SK-N-SH (cell line): ENCODE data around the gene SDK1. TPM values are rescaled to one million over a fixed set of nuclear protein-coding genes. Genes with fewer than 3 reads are reported as not detected.

Experiments
- CTCF ChIA-PET: fragments of 300-600, 350-600 bp; formaldehyde crosslinking; extraction: SDS; loops from one replicate; lab custom pipeline; 2021; lab: Yijun Ruan, JAX
- POLR2A ChIA-PET: fragments of 350-600 bp; sonication (Branson Sonifier 250); formaldehyde crosslinking; extraction: SDS; loops from one replicate; lab custom pipeline; 2020; ENCODE audit warnings: antibody characterized with exemption, inconsistent platforms; lab: Yijun Ruan, JAX
- DNase-seq: peaks from one replicate; pipeline ENCODE4 v3.0.0; 2012
- H2AFZ ChIP-seq: fragments of 200-600 bp; sonication (generic); 2 replicates; pipeline ENCODE4 v1.8.1; 2016; ENCODE audit warnings: antibody characterized with exemption, mild to moderate bottlenecking, low read depth
- H3F3A ChIP-seq: fragments of 200-600 bp; sonication (generic); replicated peaks from 2 replicates; pipeline ENCODE3; 2016; ENCODE audit warnings: antibody characterized with exemption, mild to moderate bottlenecking; ENCODE audit not compliant: insufficient read depth
- H3K27ac ChIP-seq, 2 experiments: fragments of 200-500 bp in 1 of 2; fragments of 200-600 bp in 1 of 2; sonication (Bioruptor generic) in 1 of 2; sonication (generic), shearing (Covaris generic) in 1 of 2; 2 replicates each; pipeline versions ENCODE4 v1.5.1 to v1.6.1; 2014 to 2016; ENCODE audit warnings: low read depth in 2 of 2, inconsistent platforms in 1 of 2, low read length in 1 of 2, mild to moderate bottlenecking in 1 of 2, mixed read lengths in 1 of 2
- H3K27me3 ChIP-seq: fragments of 200-600 bp; sonication (generic), shearing (Covaris generic); 2 replicates; pipeline ENCODE4 v1.6.1; 2016; ENCODE audit warnings: mixed run types; ENCODE audit not compliant: insufficient read depth
- H3K36me3 ChIP-seq, 2 experiments: fragments of 200-500 bp in 1 of 2; fragments of 200-600 bp in 1 of 2; sonication (Bioruptor generic) in 1 of 2; sonication (generic) in 1 of 2; replicated peaks in 1 of 2; 2 replicates each; pipeline versions ENCODE3 to v1.5.1; 2014 to 2016; ENCODE audit warnings: low read length in 1 of 2, mild to moderate bottlenecking in 1 of 2; ENCODE audit not compliant: insufficient read depth in 2 of 2, control insufficient read depth in 1 of 2
- H3K4me1 ChIP-seq, 2 experiments: fragments of 200-500 bp in 1 of 2; fragments of 200-600 bp in 1 of 2; sonication (Bioruptor generic) in 1 of 2; sonication (generic), shearing (Covaris generic) in 1 of 2; 2 replicates each; pipeline versions ENCODE4 v1.5.1 to v1.6.1; 2014 to 2016; ENCODE audit warnings: low read depth in 1 of 2, low read length in 1 of 2, mixed run types in 1 of 2; ENCODE audit not compliant: insufficient read depth in 2 of 2, control insufficient read depth in 1 of 2
- H3K4me2 ChIP-seq: fragments of 200-600 bp; sonication (generic), shearing (Covaris generic); 2 replicates; pipeline ENCODE4 v1.6.1; 2017; ENCODE audit warnings: mixed run types
- H3K4me3 ChIP-seq, 2 experiments: fragments of 200-500 bp in 1 of 2; fragments of 200-600 bp in 1 of 2; sonication (Bioruptor generic) in 1 of 2; sonication (generic), shearing (Covaris generic) in 1 of 2; 2 replicates each; pipeline versions ENCODE4 v1.5.1 to v1.8.1; 2014 to 2016; ENCODE audit warnings: low read depth in 2 of 2, inconsistent platforms in 1 of 2, low read length in 1 of 2, mild to moderate bottlenecking in 1 of 2, mixed read lengths in 1 of 2, moderate library complexity in 1 of 2
- H3K79me2 ChIP-seq: fragments of 200-600 bp; sonication (generic); 2 replicates; pipeline ENCODE4 v1.8.1; 2017; ENCODE audit warnings: mild to moderate bottlenecking; ENCODE audit not compliant: insufficient read depth
- H3K9ac ChIP-seq: fragments of 200-600 bp; sonication (generic); 2 replicates; pipeline ENCODE4 v1.6.1; 2017; ENCODE audit warnings: mixed run types
- H3K9me2 ChIP-seq: fragments of 200-600 bp; sonication (generic); 2 replicates; pipeline ENCODE4 v1.6.1; 2017; ENCODE audit warnings: mixed run types
- H3K9me3 ChIP-seq: fragments of 200-600 bp; sonication (generic); 2 replicates; pipeline ENCODE4 v1.6.1; 2017; ENCODE audit warnings: mixed run types, mild to moderate bottlenecking, moderate library complexity
- H4K20me1 ChIP-seq: fragments of 200-600 bp; sonication (generic); 2 replicates; pipeline ENCODE4 v1.6.1; 2017; ENCODE audit warnings: mild to moderate bottlenecking, mixed run types; ENCODE audit not compliant: insufficient read depth
- ELF1 ChIP-seq: IDR thresholded peaks from 2 replicates; pipeline ENCODE4 v1.4.0; 2012
- EP300 ChIP-seq, 2 experiments: IDR thresholded peaks; 2 replicates each; pipeline versions ENCODE4 v1.4.0 to v1.6.1; 2012; ENCODE audit warnings: borderline replicate concordance in 1 of 2, low read depth in 1 of 2, low read length in 1 of 2
- EZH2phosphoT487 ChIP-seq: fragments of 200-600 bp; sonication (generic); IDR thresholded peaks from 2 replicates; pipeline ENCODE4 v1.6.1; 2017; ENCODE audit warnings: low read depth, mixed run types, mild to moderate bottlenecking, antibody characterized with exemption, moderate library complexity, borderline replicate concordance
- FOSL2 ChIP-seq: IDR thresholded peaks from 2 replicates; pipeline ENCODE4 v1.4.0; 2012; ENCODE audit warnings: low read depth, mild to moderate bottlenecking, moderate library complexity, borderline replicate concordance
- FOXJ3 ChIP-seq: sonication (generic); formaldehyde crosslinking; IDR thresholded peaks from 2 replicates; pipeline ENCODE4 v1.5.1; 2020; ENCODE audit warnings: mild to moderate bottlenecking, missing genetic modification reagents
- FOXM1 ChIP-seq: IDR thresholded peaks from 2 replicates; pipeline ENCODE4 v1.4.0; 2012; ENCODE audit warnings: low read depth, mild to moderate bottlenecking
- GABPA ChIP-seq: IDR thresholded peaks from 2 replicates; pipeline ENCODE4 v1.4.0; 2012; ENCODE audit warnings: low read depth, mild to moderate bottlenecking
- GATA2 ChIP-seq: sonication (generic); formaldehyde crosslinking; IDR thresholded peaks from 2 replicates; pipeline ENCODE4 v1.5.0; 2020; ENCODE audit warnings: mild to moderate bottlenecking, missing genetic modification reagents
- IRF3 ChIP-seq: fragments of 150-350 bp; IDR thresholded peaks from 2 replicates; pipeline ENCODE4 v1.6.1; 2016; ENCODE audit warnings: mild to moderate bottlenecking, low read depth, low read length
- MAX ChIP-seq: IDR thresholded peaks from 2 replicates; pipeline ENCODE4 v1.4.0; 2012; ENCODE audit warnings: low read depth
- MXI1 ChIP-seq: IDR thresholded peaks from 2 replicates; pipeline ENCODE4 v1.6.1; 2012; ENCODE audit warnings: mild to moderate bottlenecking, low read depth, low read length, improper control_type of control experiment
- NFIC ChIP-seq: IDR thresholded peaks from 2 replicates; pipeline ENCODE4 v1.4.0; 2012; ENCODE audit warnings: borderline replicate concordance
- NRF1 ChIP-seq: IDR thresholded peaks from 2 replicates; pipeline ENCODE4 v1.6.1; 2012; ENCODE audit warnings: low read depth, mild to moderate bottlenecking, low read length
- PBX3 ChIP-seq: IDR thresholded peaks from 2 replicates; pipeline ENCODE4; 2012
- RXRA ChIP-seq: IDR thresholded peaks from 2 replicates; pipeline ENCODE4 v1.4.0; 2012; ENCODE audit warnings: low read depth, mild to moderate bottlenecking, borderline replicate concordance
- SMC3 ChIP-seq: IDR thresholded peaks from 2 replicates; pipeline ENCODE4 v1.6.1; 2012; ENCODE audit warnings: low read depth, low read length, improper control_type of control experiment
- TAF1 ChIP-seq: IDR thresholded peaks from 2 replicates; pipeline ENCODE4 v1.6.1; 2012; ENCODE audit warnings: low read depth, mild to moderate bottlenecking, low read length, moderate library complexity, borderline replicate concordance
- TCF12 ChIP-seq: IDR thresholded peaks from 2 replicates; pipeline ENCODE4 v1.4.0; 2012
- USF2 ChIP-seq: fragments of 150-350 bp; IDR thresholded peaks from 2 replicates; pipeline ENCODE4 v1.6.1; 2017; ENCODE audit warnings: antibody characterized with exemption, low read length, low read depth, borderline replicate concordance
- YY1 ChIP-seq: IDR thresholded peaks from 2 replicates; pipeline ENCODE4 v1.4.0; 2012; ENCODE audit warnings: low read depth, mild to moderate bottlenecking
- WGBS: methylation state at CpG from one replicate; pipeline ENCODE4 v1.1.6; 2017; ENCODE audit warnings: low lambda C conversion rate; 5-methylcytosine and 5-hydroxymethylcytosine counted together
- polyA plus RNA-seq, 3 experiments: library from polyadenylated mRNA; depleted of rRNA; stranded (reverse); fragments of >200 nt; gene quantifications; 2 replicates each; pipeline ENCODE4 v1.2.3, GENCODE V29; 2012

The SDK1 gene
- polyA plus RNA-seq, 1 of the 3 experiments (the other 2 are of a cell fraction): 1.2 TPM

GRCh38 chr7:3861941-3862340, 560.9 kb downstream of the SDK1 start (continued):
- TF ChIP-seq PBX3: no peak

GRCh38 chr7:3862774-3863173, 561.7 kb downstream of the SDK1 start:
- POLR2A ChIA-PET: no interaction called here
- H4K20me1 ChIP-seq: no peaks in the 10 kb centered on the region
- H3K4me3 ChIP-seq: no peak overlapping the region
- no peaks in the 10 kb centered on the region for H3K36me3 ChIP-seq
- no peak overlapping the region for H2AFZ ChIP-seq
- DNase-seq: no peak
- H3K9me2 ChIP-seq: no peaks in the 10 kb centered on the region
- CTCF ChIA-PET: interaction anchor here (0.7 to 1.2 kb wide), 2 partner anchors 11 to 17 kb away, joined by 3 to 5 read pairs; no protein-coding TSS in a partner anchor
- no peaks in the 10 kb centered on the region for H3K79me2 ChIP-seq
- no peaks in the 10 kb centered on the region for H3K27me3 ChIP-seq
- H3K9me3 ChIP-seq: no peaks in the 10 kb centered on the region
- WGBS: 38% methylated on average over 3 of the region's 4 CpGs
- H3K27ac ChIP-seq: no peak overlapping the region
- H3F3A ChIP-seq: no peaks in the 10 kb centered on the region
- TF ChIP-seq FOSL2 (no peak), NFIC (no peak), PBX3 (no peak), FOXM1 (no peak), MXI1 (no peak), FOXJ3 (no peak), GABPA (no peak), IRF3 (no peak), RXRA (no peak), SMC3 (no peak)
- H3K4me2 ChIP-seq: no peak overlapping the region
- no peaks in the 10 kb centered on the region for H3K4me1 ChIP-seq
- H3K9ac ChIP-seq: no peak overlapping the region

GRCh38 chr7:3866277-3866676, 565.2 kb downstream of the SDK1 start:
- Histone ChIP-seq H3K4me3 (no peak overlapping the region), H3K9me3 (no peaks in the 10 kb centered on the region), H3K27ac (no peak overlapping the region), H3F3A (no peaks in the 10 kb centered on the region), H3K4me1 (no peaks in the 10 kb centered on the region), H4K20me1 (no peaks in the 10 kb centered on the region), H3K27me3 (no peaks in the 10 kb centered on the region), H3K4me2 (no peak overlapping the region), H2AFZ (no peak overlapping the region), H3K9ac (no peak overlapping the region), H3K36me3 (no peaks in the 10 kb centered on the region), H3K79me2 (no peaks in the 10 kb centered on the region), H3K9me2 (no peaks in the 10 kb centered on the region)
- no peak for TF ChIP-seq EP300 (IDR thresholded peaks at IDR 0.05; ENCODE audit: borderline replicate concordance in 1 of 2, low read depth in 1 of 2, low read length in 1 of 2)
- TF ChIP-seq FOXM1: no peak
- TF ChIP-seq NFIC: no peak
- no peak for TF ChIP-seq FOSL2
- TF ChIP-seq TAF1: no peak
- no peak for TF ChIP-seq USF2
- TF ChIP-seq NRF1: no peak
- TF ChIP-seq MAX: no peak
- no peak for TF ChIP-seq ELF1
- TF ChIP-seq TCF12: no peak
- TF ChIP-seq EZH2phosphoT487: no peak
- no peak for TF ChIP-seq MXI1
- no peak for TF ChIP-seq RXRA
- no peak for TF ChIP-seq GATA2 (CRISPR knock-in tag)
- no peak for TF ChIP-seq YY1
- CTCF ChIA-PET: interaction anchor here (1.1 to 1.3 kb wide), 2 partner anchors 18 to 32 kb away, joined by 3 to 4 read pairs; no protein-coding TSS in a partner anchor
- 41% methylated on average over 5 of the region's 5 CpGs for WGBS
- POLR2A ChIA-PET: no interaction called here
- no peak for DNase-seq
